GM18505 (cell line): Measurements from ENCODE around the gene CALR.
"Not testable (repeated sequence)": the region's sequence is repeated elsewhere in the genome, so short reads cannot be mapped to it uniquely, and the experiment has no call there.

ENCODE experiments used
- ATAC-seq: cut with Tn5 transposase; IDR thresholded peaks from one replicate; pipeline ENCODE4 v1.9.1; 2021; ENCODE audit not compliant: unreplicated experiment
- POLR2A ChIP-seq: IDR thresholded peaks from 4 replicates; pipeline ENCODE4 v1.6.1; 2011; ENCODE audit warnings: borderline replicate concordance; ENCODE audit not compliant: insufficient read depth, insufficient read length; ENCODE audit errors: extremely low read depth

Gene CALR

DNA sequence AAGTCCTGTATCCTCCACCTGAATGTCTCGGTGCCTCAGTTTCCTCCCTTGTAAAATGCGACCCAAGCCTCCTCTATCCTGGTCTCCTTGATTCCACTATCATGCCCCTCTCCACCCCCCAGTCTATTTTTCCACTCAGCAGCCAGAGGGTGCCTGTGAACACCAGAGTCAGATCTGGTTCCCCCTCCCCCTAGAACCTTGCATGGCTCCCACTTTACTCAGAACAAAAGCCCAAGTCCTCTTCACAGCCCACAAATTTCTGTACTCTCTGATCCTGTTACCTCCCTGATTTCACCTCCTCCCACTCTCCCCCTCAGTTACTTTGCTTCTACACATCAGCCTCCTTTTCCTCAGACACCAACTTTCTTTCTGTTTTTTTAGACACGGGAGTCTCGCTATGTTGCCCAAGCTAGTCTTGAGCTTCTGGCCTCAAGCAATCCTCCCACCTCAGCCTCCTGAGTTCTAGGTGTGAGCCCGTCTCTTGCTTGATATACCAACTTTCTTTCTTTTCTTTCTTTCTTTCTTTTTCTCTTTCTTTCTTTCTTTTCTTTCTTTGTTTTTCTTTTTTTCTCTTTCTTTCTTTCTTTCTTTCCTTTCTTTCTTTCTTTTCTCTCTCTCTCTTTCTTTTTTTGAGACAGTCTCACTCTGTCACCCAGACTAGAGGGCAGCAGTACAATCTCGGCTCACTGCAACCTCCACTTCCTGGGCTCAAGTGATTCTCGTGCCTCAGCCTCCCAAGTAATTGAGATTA lies 31.8 kb downstream of the CALR start:
- ATAC-seq: no peak
- no peak for TF ChIP-seq POLR2A

DNA sequence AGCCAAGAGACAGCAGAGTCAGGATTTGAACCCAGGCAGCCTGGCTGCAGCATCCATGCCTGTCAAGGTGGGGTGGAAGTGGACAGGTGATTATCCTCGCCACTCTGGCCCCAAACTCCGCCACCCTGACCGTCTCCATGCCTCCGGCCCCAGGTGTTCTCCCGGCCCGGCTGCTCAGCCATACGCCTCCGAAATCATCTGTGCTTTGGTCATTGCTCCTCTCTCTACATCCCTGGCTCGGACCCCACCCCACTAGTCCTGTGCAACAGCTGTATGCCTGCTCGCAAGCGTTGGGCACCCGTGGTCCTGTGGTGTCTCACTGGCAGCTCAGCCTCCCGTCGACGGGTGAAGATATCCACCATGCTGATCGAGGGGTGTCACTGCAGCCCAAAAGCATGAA lies 34.8 kb downstream of the CALR start:
- no peak for ATAC-seq
- no peak for TF ChIP-seq POLR2A

DNA sequence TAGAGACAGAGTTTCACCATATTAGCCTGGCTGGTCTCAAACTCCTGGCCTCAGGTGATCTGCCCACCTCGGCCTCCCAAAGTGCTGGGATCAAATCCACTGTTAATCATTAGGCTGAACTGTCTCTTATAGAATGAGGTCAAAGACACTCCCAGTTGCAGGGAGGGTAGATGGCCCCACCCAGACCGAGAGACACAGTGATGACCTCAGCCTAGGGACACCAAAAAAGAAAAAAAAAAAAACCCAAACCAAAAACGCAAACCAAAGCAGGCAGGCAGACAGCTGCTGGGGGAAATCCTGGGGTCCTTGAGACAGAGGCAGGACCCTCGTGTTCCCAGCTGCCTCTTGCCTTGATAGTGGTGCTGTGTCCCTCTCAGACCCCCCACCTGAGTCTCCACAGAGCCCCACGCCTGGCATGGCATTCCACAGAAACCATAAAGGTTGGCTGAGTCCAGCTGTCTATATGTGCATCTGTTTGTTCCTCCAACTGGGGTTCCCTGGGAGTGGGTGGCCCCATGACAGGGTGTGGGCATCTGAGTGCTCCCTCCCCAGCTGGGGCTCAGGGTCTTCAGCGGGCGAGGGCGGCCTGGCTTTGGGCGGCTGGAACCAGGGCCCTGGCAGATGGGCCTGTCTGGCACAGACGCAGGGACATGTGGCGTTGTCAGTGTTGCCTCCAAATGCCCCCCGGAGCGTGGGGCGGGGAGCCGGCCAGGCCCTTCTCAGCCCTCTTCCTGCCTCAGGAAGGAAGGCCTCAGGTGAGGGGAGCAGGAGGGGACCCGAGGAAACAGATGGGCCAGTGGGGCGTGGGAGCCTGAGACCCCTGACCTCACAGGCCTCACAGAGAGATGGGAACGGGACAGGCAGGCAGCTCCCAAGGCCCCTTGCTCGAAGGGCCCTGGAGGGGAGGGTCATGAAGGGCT lies 36.2 kb downstream of the CALR start:
- TF ChIP-seq POLR2A: no peak
- no peak for ATAC-seq

DNA sequence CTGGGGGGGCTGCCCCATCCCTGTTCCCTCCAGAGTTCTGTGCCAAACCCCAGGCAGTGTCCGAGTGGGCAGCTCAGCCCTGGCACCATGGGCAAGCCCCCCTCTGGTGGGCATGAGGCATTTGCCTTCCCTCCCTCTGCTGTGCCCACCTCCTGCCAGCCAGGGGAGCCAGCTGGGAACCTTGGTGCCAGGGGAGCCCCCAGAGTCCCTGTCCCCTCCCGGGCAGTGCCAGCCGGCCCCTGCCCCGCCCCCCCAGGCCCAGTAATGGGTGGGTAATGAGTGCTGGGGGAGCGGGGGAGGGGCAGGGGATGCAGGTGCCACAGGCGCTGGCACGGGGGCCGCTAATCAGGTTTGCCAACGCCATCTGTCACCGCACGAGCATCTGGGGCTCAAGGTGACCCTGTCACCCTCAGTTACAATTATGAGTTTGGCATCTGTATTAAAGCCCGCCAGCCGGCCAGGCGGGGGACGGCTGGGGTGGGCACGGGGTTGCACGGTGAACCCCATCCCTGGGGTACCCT lies 36.9 kb downstream of the CALR start:
- TF ChIP-seq POLR2A: no peak
- no peak for ATAC-seq

DNA sequence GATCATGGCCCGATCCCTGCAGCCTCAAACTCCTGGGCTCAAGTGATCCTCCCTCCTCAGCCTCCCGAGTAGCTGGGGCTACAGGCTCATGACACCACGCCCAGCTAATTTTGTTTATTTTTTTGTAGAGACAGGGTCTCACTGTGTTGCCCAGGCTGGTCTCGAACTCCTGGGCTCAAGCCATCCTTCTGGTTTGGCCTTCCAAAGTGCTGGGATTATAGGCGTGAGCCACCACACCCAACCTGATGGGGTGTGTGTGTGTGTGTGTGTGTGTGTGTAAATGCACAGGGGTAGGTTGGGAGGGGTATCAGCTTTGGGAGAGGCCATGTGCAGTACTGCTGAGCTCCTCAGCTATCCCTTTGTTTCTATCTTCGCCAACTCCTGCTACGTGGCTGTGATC lies 37.7 kb downstream of the CALR start:
- ATAC-seq: not testable (repeated sequence)

DNA sequence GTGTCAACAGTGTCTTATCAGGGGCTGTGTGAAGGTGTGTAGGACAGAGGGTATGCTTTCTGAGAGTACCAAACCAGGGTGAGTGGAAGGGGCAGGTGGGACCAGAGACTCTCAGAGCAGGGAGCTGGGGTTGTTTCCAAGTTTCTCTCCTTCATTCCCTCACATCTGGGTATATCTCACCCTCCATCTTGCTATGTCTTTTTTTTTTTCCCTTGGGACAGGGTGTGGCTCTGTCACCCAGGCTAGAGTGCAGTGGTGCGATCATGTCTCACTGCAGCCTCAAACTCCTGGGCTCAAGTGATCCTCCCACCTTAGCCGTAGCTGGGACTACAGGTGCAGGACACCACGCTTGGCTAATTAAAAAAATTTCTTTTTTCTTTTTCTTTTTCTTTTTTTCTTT lies 41.6 kb downstream of the CALR start:
- ATAC-seq: no peak
- TF ChIP-seq POLR2A: no peak

DNA sequence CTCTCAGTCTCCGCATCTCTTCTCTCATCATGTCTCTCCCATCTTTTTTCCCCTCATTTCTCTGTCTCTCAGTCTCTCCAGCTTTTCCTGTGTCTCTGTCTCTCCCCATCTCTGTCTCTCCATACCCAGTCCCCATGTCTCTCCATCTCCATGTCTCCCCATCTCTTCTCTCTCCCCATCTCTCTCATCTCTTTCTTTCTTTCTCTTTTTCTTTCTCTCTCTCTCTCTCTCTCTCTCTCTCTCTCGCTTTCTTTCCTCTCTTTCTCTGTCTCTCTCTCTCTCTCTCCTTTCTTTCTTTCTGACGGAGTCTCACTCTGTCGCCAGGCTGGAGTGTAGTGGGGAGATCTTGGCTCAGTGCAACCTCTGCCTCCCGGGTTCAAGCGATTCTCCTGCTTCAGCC lies 44.2 kb downstream of the CALR start:
- ATAC-seq: no peak

DNA sequence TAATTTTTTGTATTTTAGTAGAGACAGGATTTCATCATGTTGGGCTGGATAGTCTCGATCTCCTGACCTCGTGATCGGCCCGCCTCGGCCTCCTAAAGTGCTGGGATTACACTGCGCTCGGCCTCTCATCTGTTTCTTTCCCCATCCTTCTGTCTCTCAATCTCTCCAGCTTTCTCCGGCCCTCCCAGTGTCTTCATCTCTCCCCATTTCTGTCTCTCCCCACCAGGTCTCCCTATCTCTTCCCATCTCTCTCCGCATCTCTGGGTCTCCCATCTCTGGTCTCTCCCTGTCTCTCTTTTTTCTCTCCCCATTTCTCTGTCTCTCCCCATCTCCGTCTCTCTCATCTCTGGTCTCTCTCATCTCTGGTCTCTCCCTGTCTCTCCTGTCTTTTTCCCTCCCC lies 44.7 kb downstream of the CALR start:
- TF ChIP-seq POLR2A: no peak
- ATAC-seq: no peak

More for the DNA sequence above, 44.2 kb downstream of the CALR start:
- TF ChIP-seq POLR2A: no peak

DNA sequence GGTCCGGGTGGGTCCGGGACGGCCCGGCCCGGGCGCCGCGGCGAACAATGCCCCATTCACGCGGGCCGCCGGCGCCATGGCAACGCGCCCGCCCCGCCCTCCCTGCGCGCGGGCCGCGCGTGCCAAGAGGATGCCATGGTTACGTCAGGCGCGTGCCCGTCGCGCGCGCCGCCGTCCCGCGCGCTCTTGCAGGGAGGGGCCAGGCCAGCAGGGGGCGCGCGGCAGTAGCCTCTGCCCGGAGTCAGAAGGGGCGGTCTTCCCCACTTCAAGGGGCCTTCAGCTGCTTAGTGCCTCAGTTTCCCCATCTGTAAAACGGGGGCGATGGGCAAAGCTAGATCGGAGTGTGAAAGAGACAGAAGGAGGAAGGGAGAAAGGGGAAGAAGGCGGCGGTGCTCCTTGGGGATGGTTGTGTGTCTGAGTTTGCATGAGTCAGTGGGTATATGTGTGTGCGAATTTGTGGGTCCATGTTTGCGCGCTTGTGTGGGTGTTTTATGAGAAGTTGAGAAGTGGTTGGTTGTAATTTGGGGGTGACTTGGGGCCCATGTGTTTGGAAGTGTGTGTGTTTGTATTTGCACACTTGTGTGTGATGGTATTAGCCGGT lies 45.2 kb downstream of the CALR start:
- TF ChIP-seq POLR2A: no peak
- ATAC-seq: peak; percentile 73

DNA sequence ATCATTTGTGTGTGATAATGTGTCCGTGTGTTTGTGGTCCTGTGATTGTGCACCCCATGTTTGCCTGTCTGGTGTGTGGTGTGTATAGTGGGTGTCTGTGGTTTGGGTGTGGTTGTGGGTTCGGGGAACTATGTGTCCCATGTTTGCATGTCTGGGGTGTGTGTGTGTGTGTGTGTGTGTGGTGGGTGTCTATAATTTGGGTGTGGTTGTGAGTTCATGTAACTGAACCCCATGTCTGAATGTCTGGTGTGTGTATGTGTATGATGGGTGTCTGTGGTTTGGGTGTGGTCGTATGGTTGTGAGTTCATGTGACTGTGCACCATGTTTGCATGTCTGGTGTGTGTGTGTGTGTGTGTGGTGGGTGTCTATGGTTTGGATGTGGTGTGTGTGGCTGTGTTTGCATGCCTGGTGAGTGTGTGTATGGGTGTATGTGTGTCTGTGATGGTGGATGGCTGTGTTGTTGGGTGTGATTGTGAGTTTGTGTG lies 45.8 kb downstream of the CALR start:
- no peak for TF ChIP-seq POLR2A
- ATAC-seq: no peak

DNA sequence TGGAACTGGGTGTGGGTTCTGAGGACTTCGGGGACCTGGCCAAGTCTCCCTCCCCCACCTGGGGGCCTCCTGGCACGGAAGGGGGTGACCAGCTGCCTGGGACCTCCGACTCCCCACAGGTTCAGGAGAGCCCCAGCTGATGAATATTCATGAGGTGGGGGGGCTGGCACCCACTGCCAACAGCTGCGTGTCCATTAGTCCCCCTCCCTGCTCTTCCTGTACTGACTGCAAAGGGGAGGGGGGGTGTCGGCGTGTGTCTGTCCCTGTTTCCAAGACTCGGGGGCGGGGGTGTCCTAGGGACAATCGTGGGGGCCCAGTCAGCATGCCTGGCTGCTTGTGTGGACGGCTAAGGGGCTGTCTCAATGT lies 46.3 kb downstream of the CALR start:
- TF ChIP-seq POLR2A: no peak
- ATAC-seq: no peak

DNA sequence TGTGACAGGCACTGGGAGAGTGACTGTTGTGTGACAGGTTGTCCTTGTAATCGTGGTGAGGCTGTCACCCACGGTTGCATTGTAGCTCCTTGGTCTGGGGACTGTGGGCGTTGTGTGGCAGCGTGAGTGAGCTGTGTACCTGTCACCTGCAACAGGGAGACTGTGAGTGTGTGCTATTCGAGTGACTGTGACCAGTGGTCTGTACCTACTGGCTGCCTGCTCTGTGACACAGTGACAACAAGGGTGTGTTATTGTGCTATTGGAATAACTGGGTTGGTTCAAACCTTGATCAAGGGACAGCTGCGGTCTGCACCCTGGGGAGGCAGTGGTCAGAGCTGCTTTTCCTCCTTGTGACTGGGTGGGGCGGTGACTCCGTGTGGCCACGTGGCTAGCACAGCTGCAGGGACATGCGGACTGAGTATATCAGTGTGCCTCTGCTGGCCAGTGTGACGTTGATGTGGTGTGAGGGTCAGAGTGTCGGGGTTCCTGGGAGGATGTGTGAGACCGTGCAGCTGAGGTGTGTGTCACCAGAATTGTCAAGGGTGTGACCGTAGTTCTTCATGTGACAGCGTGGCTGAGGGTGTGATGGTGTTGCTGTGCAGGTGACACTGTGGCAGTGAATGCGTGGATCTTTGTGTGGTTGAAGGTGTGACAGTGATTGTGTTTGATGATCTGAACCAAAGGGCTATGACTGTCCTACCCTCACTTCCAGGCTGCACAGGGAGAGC lies 46.8 kb downstream of the CALR start:
- ATAC-seq: no peak
- TF ChIP-seq POLR2A: no peak

DNA sequence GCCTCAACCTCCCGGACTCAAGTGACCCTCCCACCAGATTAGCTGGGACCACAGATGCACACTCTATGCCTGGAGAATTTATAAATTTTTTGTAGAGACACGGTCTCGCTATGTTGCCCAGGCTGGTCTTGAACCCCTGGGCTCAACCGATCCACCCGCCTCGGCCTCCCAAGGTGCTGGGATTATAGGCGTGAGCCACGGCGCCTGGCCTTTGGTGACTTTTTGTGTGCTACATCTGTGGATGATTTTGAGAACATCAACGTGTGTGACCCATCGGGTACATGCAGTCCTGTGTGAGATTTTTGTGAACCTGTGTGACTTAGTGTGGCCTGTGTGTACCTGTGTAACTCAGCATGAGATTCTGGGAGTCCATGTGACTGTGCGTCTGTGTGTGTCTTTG lies 48.3 kb downstream of the CALR start:
- ATAC-seq: no peak
- no peak for TF ChIP-seq POLR2A
